ENCODE data around the gene LCTL. TPM values are rescaled to one million over a fixed set of nuclear protein-coding genes. Genes with fewer than 3 reads are reported as not detected.

LCTL gene
- total and polyA plus RNA-seq, 10 donors, result not detected

DNA sequence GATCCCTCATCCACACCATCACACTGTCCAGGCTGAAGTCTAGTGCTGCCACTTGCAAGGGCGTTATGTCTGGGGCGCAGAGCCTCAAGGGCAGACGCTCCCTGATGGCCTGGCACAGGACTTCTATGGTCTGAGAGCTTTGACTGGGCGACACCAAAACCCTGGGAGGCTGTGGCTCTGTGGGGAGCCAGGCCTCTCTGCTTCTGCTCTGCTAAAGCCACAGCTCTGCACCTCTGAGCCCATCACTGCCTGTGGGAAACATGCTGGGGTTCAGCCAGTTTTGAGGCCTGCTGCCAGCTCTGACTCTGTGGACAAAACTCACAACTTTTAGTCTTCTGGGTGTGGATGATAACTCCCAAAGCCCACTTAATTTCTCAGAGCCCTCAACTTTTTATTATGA, 6.3 kb upstream of the LCTL start:
- Histone ChIP-seq H3K4me1 (peaks cover 0 to 5% (median 1%) of the 10 kb centered on the region in 6 donors), H3K36me3 (no peaks in the 10 kb centered on the region), H3K27ac (no peak overlapping the region), H3K4me3 (no peak overlapping the region), H3K27me3 (replicated peaks in 1 of 7) (no peaks in the 10 kb centered on the region), H3K9me3 (no peaks in the 10 kb centered on the region)
- TF ChIP-seq POLR2AphosphoS5 (IDR thresholded peaks at IDR 0.05) (no peak), POLR2A (IDR thresholded peaks at IDR 0.05) (no peak)
- TF ChIP-seq, protein P1, sequence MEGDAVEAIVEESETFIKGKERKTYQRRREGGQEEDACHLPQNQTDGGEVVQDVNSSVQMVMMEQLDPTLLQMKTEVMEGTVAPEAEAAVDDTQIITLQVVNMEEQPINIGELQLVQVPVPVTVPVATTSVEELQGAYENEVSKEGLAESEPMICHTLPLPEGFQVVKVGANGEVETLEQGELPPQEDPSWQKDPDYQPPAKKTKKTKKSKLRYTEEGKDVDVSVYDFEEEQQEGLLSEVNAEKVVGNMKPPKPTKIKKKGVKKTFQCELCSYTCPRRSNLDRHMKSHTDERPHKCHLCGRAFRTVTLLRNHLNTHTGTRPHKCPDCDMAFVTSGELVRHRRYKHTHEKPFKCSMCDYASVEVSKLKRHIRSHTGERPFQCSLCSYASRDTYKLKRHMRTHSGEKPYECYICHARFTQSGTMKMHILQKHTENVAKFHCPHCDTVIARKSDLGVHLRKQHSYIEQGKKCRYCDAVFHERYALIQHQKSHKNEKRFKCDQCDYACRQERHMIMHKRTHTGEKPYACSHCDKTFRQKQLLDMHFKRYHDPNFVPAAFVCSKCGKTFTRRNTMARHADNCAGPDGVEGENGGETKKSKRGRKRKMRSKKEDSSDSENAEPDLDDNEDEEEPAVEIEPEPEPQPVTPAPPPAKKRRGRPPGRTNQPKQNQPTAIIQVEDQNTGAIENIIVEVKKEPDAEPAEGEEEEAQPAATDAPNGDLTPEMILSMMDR (IDR thresholded peaks at IDR 0.05 in 8 of 11, conservative IDR thresholded peaks at IDR 0.05 in 3 of 11), result no peak
- 71 to 96% (median 92%) methylated on average over 4 of the region's 4 CpGs for WGBS, 5 donors
- intact Hi-C loops (cut with DNase I; ENCODE audit: low total_unique reads), result no loop called here
- DNase-seq, result peak; percentile 47

DNA sequence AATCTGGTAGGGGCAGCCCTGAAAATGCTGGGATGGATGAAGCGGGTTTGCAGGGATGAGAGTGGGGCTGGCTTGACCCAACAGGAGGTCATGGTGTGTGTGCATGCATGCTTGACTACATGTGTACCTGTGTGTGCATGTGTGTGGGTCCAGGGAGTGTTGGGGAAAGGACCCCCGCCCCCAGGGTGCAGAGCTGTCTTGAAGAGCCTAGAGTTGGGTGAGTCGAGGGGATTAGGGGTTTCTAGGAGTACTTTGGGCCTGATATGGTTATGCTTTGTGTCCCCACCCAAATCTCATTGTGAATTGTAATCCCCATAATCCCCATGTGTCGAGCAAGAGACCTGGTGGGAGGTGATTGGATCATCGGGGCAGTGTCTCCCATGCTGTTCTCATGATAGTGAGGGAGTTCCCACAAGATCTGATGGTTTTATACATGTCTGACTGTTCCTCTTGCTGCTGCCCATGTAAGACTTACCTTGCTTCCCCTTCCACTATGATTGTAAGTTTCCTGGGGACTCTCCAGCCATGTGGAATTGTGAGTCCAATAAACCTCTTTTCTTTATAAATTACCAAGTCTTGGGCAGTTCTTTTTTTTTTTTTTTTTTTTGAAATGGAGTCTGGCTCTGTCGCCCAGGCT, 5.2 kb upstream of the LCTL start:
- WGBS, 5 donors, result 76 to 90% (median 79%) methylated on average over 6 of the region's 6 CpGs
- intact Hi-C loops (cut with DNase I; ENCODE audit: low total_unique reads), result no loop called here
- Histone ChIP-seq H3K4me1 (peaks cover 0 to 10% (median 3%) of the 10 kb centered on the region in 6 donors), H3K27ac (no peak overlapping the region), H3K36me3 (no peaks in the 10 kb centered on the region), H3K9me3 (no peaks in the 10 kb centered on the region), H3K27me3 (replicated peaks in 1 of 7) (no peaks in the 10 kb centered on the region), H3K4me3 (no peak overlapping the region)
- TF ChIP-seq POLR2AphosphoS5 (IDR thresholded peaks at IDR 0.05) (no peak), POLR2A (IDR thresholded peaks at IDR 0.05) (no peak)
- TF ChIP-seq, protein P1 (IDR thresholded peaks at IDR 0.05 in 8 of 11, conservative IDR thresholded peaks at IDR 0.05 in 3 of 11), result no peak
- peak; percentile 45 for DNase-seq

DNA sequence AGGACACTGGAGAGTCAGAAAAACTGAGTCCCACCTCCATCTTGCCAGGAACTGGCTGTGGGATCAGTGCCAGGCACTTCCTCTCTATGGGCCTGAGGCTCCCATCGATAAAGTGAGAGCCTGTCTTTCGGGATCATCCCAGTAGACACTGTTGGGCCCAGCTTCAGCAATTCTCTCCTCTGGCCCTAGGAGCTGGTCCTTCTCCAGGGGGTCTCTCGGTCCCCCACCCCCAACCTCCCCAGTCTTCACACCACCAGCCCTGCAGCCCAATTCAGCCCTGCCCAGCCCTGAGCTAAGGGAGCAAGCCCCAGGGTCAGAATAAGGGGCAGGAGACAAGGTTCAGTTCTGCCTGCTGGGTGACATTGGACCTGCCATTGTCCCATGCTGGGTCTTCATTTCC, 4.5 kb upstream of the LCTL start:
- intact Hi-C loops (cut with DNase I; ENCODE audit: low total_unique reads), result no loop called here
- no peaks in the 10 kb centered on the region for H3K36me3 ChIP-seq
- no peaks in the 10 kb centered on the region for H3K27me3 ChIP-seq (replicated peaks in 1 of 7)
- no peak overlapping the region for H3K4me3 ChIP-seq
- no peaks in the 10 kb centered on the region for H3K9me3 ChIP-seq
- peak; percentile 53 for DNase-seq
- H3K4me1 ChIP-seq, result peaks cover 0 to 10% (median 3%) of the 10 kb centered on the region in 6 donors
- 40 to 100% (median 90%) methylated on average over 1 to 3 of the region's 3 CpGs for WGBS, 5 donors
- TF ChIP-seq POLR2A (IDR thresholded peaks at IDR 0.05) (no peak), POLR2AphosphoS5 (IDR thresholded peaks at IDR 0.05) (no peak)
- TF ChIP-seq, protein P1 (IDR thresholded peaks at IDR 0.05 in 8 of 11, conservative IDR thresholded peaks at IDR 0.05 in 3 of 11), result no peak
- no peak overlapping the region for H3K27ac ChIP-seq

DNA sequence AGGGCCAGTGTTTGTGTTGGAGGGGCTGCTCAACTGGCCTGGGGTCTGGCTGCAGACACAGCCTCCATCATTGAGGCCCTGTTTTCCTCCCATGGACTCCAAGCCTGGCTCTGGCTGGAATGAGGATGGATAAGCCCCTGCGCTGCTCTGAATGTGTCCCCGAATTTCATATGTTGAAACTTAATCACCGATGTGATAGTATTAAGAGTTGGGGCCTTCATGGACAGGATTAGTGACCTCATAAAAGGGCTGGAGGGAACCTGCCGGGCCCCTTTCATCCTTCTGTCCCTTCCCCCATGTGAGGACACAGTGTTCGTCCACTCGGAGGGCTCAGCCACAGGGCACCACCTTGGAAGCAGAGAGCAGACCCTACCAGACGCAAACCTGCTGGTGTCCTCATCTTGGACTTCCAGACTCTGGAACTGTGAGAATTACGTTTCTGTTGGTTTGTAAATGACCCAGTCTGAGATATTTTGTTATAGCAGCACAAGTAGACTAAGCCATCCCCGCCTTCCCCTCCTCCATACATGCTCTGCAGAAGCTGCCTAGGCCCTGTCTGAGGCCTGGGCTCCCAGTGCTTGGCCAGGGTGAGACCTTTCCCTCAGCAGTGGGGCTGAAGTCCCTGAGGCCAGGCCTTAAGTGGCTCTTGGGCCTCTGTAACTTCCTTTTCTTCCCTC, 3.8 kb upstream of the LCTL start:
- H3K36me3 ChIP-seq, result no peaks in the 10 kb centered on the region
- no peaks in the 10 kb centered on the region for H3K27me3 ChIP-seq (replicated peaks in 1 of 7)
- H3K9me3 ChIP-seq, result no peaks in the 10 kb centered on the region
- intact Hi-C loops (cut with DNase I; ENCODE audit: low total_unique reads), result no loop called here
- H3K27ac ChIP-seq, result no peak overlapping the region
- no peak overlapping the region for H3K4me3 ChIP-seq
- H3K4me1 ChIP-seq, result peaks cover 0 to 10% (median 3%) of the 10 kb centered on the region in 6 donors
- DNase-seq, result peak; percentile 24
- TF ChIP-seq POLR2AphosphoS5 (IDR thresholded peaks at IDR 0.05) (no peak), POLR2A (IDR thresholded peaks at IDR 0.05) (no peak)
- TF ChIP-seq, protein P1 (IDR thresholded peaks at IDR 0.05 in 8 of 11, conservative IDR thresholded peaks at IDR 0.05 in 3 of 11), result no peak
- WGBS, 5 donors, result 78 to 91% (median 84%) methylated on average over 8 to 9 of the region's 9 CpGs
